Heart right ventricle (tissue), 16 donors: ENCODE measurements around the gene MTREX. TPM values are rescaled to one million over a fixed set of nuclear protein-coding genes. Genes with fewer than 3 reads are reported as not detected.
A peak's percentile ranks its signal among the peaks of the same experiment; 100 is the strongest.

Experiments
- ATAC-seq, 8 donors: fragments of 200-7000 bp; cut with Tn5 transposase; one replicate each; pipeline ENCODE4 v1.9.1; 2020; ENCODE audit warnings: mild to moderate bottlenecking in 8 of 8, moderate library complexity in 8 of 8, moderate number of reproducible peaks in 1 of 8
- DNase-seq, 2 donors: peaks; one replicate each; pipeline ENCODE4 v3.0.0-alpha.2; 2020
- H3K27ac ChIP-seq, 10 donors: fragments of 200-600 bp; sonication (generic) in 2 of 10; one replicate each; pipeline versions ENCODE4 v1.5.0 to v1.8.0; 2020 to 2022; ENCODE audit warnings: mild to moderate bottlenecking in 3 of 10
- H3K27me3 ChIP-seq, 7 donors: fragments of 200-600 bp; one replicate each; pipeline ENCODE4 v1.8.0; 2021 to 2022; ENCODE audit warnings: mild to moderate bottlenecking in 2 of 7
- H3K36me3 ChIP-seq, 9 donors: fragments of 200-600 bp; sonication (generic) in 1 of 9; one replicate each; pipeline versions ENCODE4 v1.5.0 to v1.8.0; 2020 to 2022; ENCODE audit warnings: mild to moderate bottlenecking in 2 of 9
- H3K4me1 ChIP-seq, 9 donors: fragments of 200-600 bp; sonication (generic) in 1 of 9; one replicate each; pipeline versions ENCODE4 v1.5.0 to v1.8.0; 2020 to 2022; ENCODE audit warnings: mild to moderate bottlenecking in 4 of 9
- H3K4me3 ChIP-seq, 10 donors: fragments of 200-600 bp; sonication (generic) in 2 of 10; one replicate each; pipeline versions ENCODE4 v1.5.0 to v1.8.0; 2020 to 2022; ENCODE audit warnings: mild to moderate bottlenecking in 7 of 10, moderate library complexity in 2 of 10
- H3K9me3 ChIP-seq, 11 donors: fragments of 200-600 bp in 10 of 11; sonication (generic) in 2 of 11; one replicate each; pipeline versions ENCODE4 v1.5.0 to v1.8.0; 2013 to 2022; ENCODE audit warnings: mild to moderate bottlenecking in 2 of 11, control low read depth in 1 of 11, moderate library complexity in 1 of 11
- WGBS, 2 donors: extraction: QIAGEN DNeasy Blood & Tissue Kit; methylation state at CpG; one replicate each; pipeline ENCODE4 v1.1.7; 2013; ENCODE audit warnings: inconsistent platforms in 1 of 2; 5-methylcytosine and 5-hydroxymethylcytosine counted together
- intact Hi-C, 10 donors: fragments of 100-400 bp; cut with DNase I; formaldehyde crosslinking; loops; one replicate each; pipeline versions ENCODE4 v1.11.1 to v1.14.2; 2022
- polyA plus RNA-seq, 2 donors: library from polyadenylated mRNA; stranded (reverse); fragments of 200-250 nt; gene quantifications; one replicate each; pipeline ENCODE4 v1.2.3, GENCODE V29; 2013
- total RNA-seq, 10 donors: library from RNA; stranded (reverse); fragmentation: NEBNext Ultra II Directional in 3 of 10; extraction: Animal tissue kit (Norgen Biotek cat#: 25700) in 3 of 10; gene quantifications; one replicate each; pipeline versions ENCODE4 v1.2.1 to v1.2.4, GENCODE V29; 2021 to 2023
- TF ChIP-seq, protein P1 (sequence below), 9 donors: fragments of 200-600 bp; sonication (generic) in 2 of 9; IDR thresholded peaks; one replicate each; pipeline versions ENCODE4 v1.5.0 to v1.8.0; 2021 to 2022; ENCODE audit warnings: antibody characterized with exemption in 9 of 9, mild to moderate bottlenecking in 5 of 9, moderate library complexity in 1 of 9
- donor health status: Arrhythmogenic right ventricular cardiomyopathy.
- donor health status: ischemic (EF 13 %, LVEDD 7.1; RV severe dilation, severe dysfunction).
- donor health status: healthy with polysubstance abuse.
- donor health status: DM: no; HTN: yes; CAD: no.
- donor health status: DM: no; HTN: no; CAD: no.
- donor health status: ischemic (EF 25% LVEDD 6.9; RV normal size, moderate dysfunction).
- donor health status: ischemic (EF 25% LVEDD 5.7; RV mildly dilated, moderate dysfunction).
- donor health status: healthy.
- donor health status: DM: yes; HTN: yes; CAD: no.
- donor health status: Ischemic cardiomyopathy.
- donor health status: ischemic (EF 35%, LVEDD 5.7; RV mildly dilated, moderate dysfunction).
- donor health status: nonischemic (EF 11% LVEDD 7.7; RV severe dilation, severe dysfunction).
- donor health status: DM: yes; HTN: yes; CAD: no.
- donor health status: PGD.
- donor health status: ischemic (EF 29% LVEDD 5.4; RV normal size, mild dysfunction).
- donor health status: nonischemic (EF 23%, LVEDD 6.1; RV moderate dilation, normal function).

Gene MTREX
- total and polyA plus RNA-seq, 12 donors, result 17.9 to 69.9 (median 62.1) TPM

DNA sequence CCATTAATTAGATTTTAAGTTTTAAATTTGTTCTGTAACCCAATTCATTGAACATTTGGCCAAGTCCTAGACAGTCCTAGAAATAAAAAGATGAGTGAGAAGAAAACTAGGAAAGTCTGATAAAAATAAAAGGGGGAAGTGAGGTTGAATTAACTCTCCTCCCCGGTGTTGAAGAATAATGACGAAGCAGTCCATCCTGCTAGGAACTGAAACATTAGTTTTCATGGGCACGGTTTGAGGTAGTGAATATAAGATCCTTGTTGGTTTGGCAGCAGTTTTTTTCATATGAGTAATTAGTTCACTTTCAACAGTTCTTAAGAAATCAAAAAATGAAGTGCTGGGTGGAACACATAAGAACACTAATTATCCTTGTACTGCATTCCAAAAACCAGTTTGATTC lies 103.1 kb downstream of the MTREX start:
- Histone ChIP-seq H3K36me3 (peaks cover 0 to 91% (median 6%) of the 10 kb centered on the region in 9 donors), H3K27ac (no peak overlapping the region), H3K9me3 (no peaks in the 10 kb centered on the region), H3K4me1 (peaks cover 0 to 23% (median 10%) of the 10 kb centered on the region in 9 donors), H3K4me3 (no peak overlapping the region), H3K27me3 (no peaks in the 10 kb centered on the region)
- WGBS, 2 donors, result 86 to 89% methylated on average over 3 of the region's 3 CpGs
- TF ChIP-seq, protein P1, sequence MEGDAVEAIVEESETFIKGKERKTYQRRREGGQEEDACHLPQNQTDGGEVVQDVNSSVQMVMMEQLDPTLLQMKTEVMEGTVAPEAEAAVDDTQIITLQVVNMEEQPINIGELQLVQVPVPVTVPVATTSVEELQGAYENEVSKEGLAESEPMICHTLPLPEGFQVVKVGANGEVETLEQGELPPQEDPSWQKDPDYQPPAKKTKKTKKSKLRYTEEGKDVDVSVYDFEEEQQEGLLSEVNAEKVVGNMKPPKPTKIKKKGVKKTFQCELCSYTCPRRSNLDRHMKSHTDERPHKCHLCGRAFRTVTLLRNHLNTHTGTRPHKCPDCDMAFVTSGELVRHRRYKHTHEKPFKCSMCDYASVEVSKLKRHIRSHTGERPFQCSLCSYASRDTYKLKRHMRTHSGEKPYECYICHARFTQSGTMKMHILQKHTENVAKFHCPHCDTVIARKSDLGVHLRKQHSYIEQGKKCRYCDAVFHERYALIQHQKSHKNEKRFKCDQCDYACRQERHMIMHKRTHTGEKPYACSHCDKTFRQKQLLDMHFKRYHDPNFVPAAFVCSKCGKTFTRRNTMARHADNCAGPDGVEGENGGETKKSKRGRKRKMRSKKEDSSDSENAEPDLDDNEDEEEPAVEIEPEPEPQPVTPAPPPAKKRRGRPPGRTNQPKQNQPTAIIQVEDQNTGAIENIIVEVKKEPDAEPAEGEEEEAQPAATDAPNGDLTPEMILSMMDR (IDR thresholded peaks at IDR 0.05), result no peak
- DNase-seq (no peak), ATAC-seq (no peak)
- intact Hi-C loops, result no loop called here

DNA sequence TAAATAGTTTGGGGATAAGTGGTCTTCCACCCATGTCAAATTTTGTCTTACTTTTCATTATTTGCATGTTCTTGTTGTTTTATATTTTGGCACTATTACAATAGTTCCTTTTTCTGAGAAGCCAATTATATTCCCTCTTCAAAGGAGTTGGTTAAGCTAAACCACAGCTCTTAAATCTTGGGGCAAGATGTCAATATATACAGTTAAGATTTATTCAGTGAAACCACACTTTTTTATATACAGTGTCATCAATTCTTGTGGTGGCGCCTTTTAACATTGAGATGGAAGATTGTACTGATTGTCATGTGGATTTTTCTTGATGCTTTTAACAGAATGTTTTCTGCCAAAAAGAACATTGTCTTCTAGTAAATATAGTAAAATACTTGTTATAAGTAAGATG lies 104.1 kb downstream of the MTREX start:
- intact Hi-C loops, result no loop called here
- peaks cover 0 to 24% (median 10%) of the 10 kb centered on the region in 9 donors for H3K4me1 ChIP-seq
- H3K27ac ChIP-seq, result no peak overlapping the region
- no peak for DNase-seq
- no peak for ATAC-seq
- peaks cover 0 to 91% (median 6%) of the 10 kb centered on the region in 9 donors for H3K36me3 ChIP-seq
- 98 to 99% methylated on average over 1 of the region's 1 CpG for WGBS, 2 donors
- no peaks in the 10 kb centered on the region for H3K27me3 ChIP-seq
- H3K9me3 ChIP-seq, result no peaks in the 10 kb centered on the region
- no peak overlapping the region for H3K4me3 ChIP-seq
- TF ChIP-seq, protein P1 (IDR thresholded peaks at IDR 0.05), result no peak

DNA sequence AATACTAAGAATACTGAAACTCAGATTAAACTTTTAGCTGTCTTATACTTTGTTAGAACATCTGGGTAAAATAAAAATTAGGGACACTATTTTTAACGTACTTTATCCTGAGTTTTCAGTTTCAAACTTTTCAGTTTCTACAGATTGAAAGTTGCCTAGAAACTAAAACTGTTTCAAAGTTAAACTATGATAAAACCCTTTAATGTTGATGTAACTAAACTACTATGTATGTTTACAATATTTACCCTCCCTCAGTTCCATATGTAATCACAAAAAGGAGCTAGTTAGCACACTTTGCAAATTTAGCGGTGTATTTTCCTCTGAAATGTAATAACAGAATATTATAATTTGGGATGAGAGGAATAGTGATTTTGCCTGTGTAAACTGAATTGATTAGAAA lies 105.9 kb downstream of the MTREX start:
- no peak for ATAC-seq
- H3K36me3 ChIP-seq, result peaks cover 0 to 86% (median 6%) of the 10 kb centered on the region in 9 donors
- WGBS, 2 donors, result 93 to 96% methylated on average over 2 of the region's 2 CpGs
- DNase-seq, result no peak
- no peaks in the 10 kb centered on the region for H3K9me3 ChIP-seq
- no peaks in the 10 kb centered on the region for H3K27me3 ChIP-seq
- TF ChIP-seq, protein P1 (IDR thresholded peaks at IDR 0.05), result no peak
- peaks cover 0 to 14% (median 4%) of the 10 kb centered on the region in 9 donors for H3K4me1 ChIP-seq
- no peak overlapping the region for H3K27ac ChIP-seq
- intact Hi-C loops, result no loop called here
- H3K4me3 ChIP-seq, result no peak overlapping the region

- DNase-seq, result no peak
- intact Hi-C loops, result no loop called here
- no peak for ATAC-seq
- peaks cover 0 to 84% (median 6%) of the 10 kb centered on the region in 9 donors for H3K36me3 ChIP-seq
- peak overlapping the region in 1 of 10 donors; percentile 12 for H3K27ac ChIP-seq
- H3K27me3 ChIP-seq, result no peaks in the 10 kb centered on the region
- H3K4me1 ChIP-seq, result peaks cover 0 to 28% (median 16%) of the 10 kb centered on the region in 9 donors
- H3K4me3 ChIP-seq, result no peak overlapping the region
- TF ChIP-seq, protein P1 (IDR thresholded peaks at IDR 0.05), result no peak
- H3K9me3 ChIP-seq, result no peaks in the 10 kb centered on the region
Observed at GRCh38 chr5:55415071-55415470, 107.3 kb downstream of the MTREX start.
